HCT116 (cell line): Measurements from ENCODE around the gene FAAH2. TPM values are rescaled to one million over a fixed set of nuclear protein-coding genes. Genes with fewer than 3 reads are reported as not detected.

ENCODE experiments used
- ATAC-seq: fragments of 200-7000 bp; cut with Tn5 transposase; 2 replicates; pipeline ENCODE4 v1.9.1; 2020; ENCODE audit warnings: mild to moderate bottlenecking, moderate library complexity
- BruUV-seq: library from RNA; stranded (reverse); fragments of 400-500 nt; replicated peaks from 2 replicates; lab custom pipeline; 2021; lab: Mats Ljungman, UMichigan
- CTCF ChIA-PET: fragments of 300-600 bp; sonication (Branson Sonifier 250); formaldehyde crosslinking; loops from one replicate; lab custom pipeline; 2021; ENCODE audit warnings: antibody characterized with exemption; lab: Charles Lee
- POLR2A ChIA-PET: fragments of 300-600, 350-600 bp; sonication (Branson Sonifier 250); formaldehyde crosslinking; loops from one replicate; lab custom pipeline; 2021; ENCODE audit warnings: antibody characterized with exemption; lab: Charles Lee
- RAD21 ChIA-PET, 2 experiments: fragments of 300-600 bp; sonication (Branson Sonifier 250); formaldehyde crosslinking; loops; one replicate each; lab custom pipeline; 2023; ENCODE audit warnings: low total read pairs in 2 of 2; ENCODE audit not compliant: uncharacterized antibody in 2 of 2, unreplicated experiment in 2 of 2, low non-redundant PET in 1 of 2; lab: Charles Lee
- DNase-seq: peaks from one replicate; pipeline ENCODE4 v3.0.0-alpha.2; 2010; ENCODE audit warnings: low read depth, low spot score
- H2AFZ ChIP-seq: fragments of 200-600 bp; shearing (Covaris generic), sonication (generic); 2 replicates; pipeline ENCODE4 v1.6.1; 2017; ENCODE audit warnings: low read depth, mixed run types, mixed read lengths, antibody characterized with exemption, low read length; ENCODE audit not compliant: poor library complexity, severe bottlenecking
- H3K27ac ChIP-seq: 2 replicates; pipeline ENCODE4 v1.5.1; 2012; ENCODE audit warnings: low read depth, low read length
- H3K27me3 ChIP-seq: fragments of 200-600 bp; sonication (generic); 2 replicates; pipeline ENCODE4 v1.6.1; 2016; ENCODE audit warnings: mixed run types, low read length, mixed read lengths; ENCODE audit not compliant: insufficient read depth
- H3K36me3 ChIP-seq, 2 experiments: fragments of 200-500 bp in 1 of 2; fragments of 200-600 bp in 1 of 2; sonication (Bioruptor generic) in 1 of 2; sonication (generic) in 1 of 2; 2 replicates each; pipeline versions ENCODE4 v1.5.1 to v1.6.1; 2014 to 2016; ENCODE audit warnings: low read length in 2 of 2, inconsistent platforms in 1 of 2, mixed read lengths in 1 of 2, mixed run types in 1 of 2; ENCODE audit not compliant: insufficient read depth in 2 of 2, control insufficient read depth in 1 of 2
- H3K4me1 ChIP-seq, 2 experiments: fragments of 200-600 bp in 1 of 2; sonication (generic) in 1 of 2; 2 replicates each; pipeline versions ENCODE4 v1.5.1 to v1.6.1; 2012 to 2017; ENCODE audit warnings: low read length in 2 of 2, inconsistent platforms in 1 of 2, mild to moderate bottlenecking in 1 of 2, mixed read lengths in 1 of 2, mixed run types in 1 of 2, moderate library complexity in 1 of 2; ENCODE audit not compliant: insufficient read depth in 2 of 2, control insufficient read depth in 1 of 2
- H3K4me2 ChIP-seq: fragments of 200-600 bp; sonication (generic); 2 replicates; pipeline ENCODE4 v1.6.1; 2017; ENCODE audit warnings: mixed run types, low read length, mixed read lengths
- H3K4me3 ChIP-seq, 2 experiments: fragments of 200-600 bp in 1 of 2; sonication (generic) in 1 of 2; replicated peaks in 1 of 2; 2 replicates each; pipeline ENCODE4 v1.5.1; 2011 to 2016; ENCODE audit warnings: low read length in 2 of 2, control low read depth in 1 of 2, low read depth in 1 of 2, mild to moderate bottlenecking in 1 of 2, mixed read lengths in 1 of 2, mixed run types in 1 of 2
- H3K79me2 ChIP-seq: fragments of 200-600 bp; sonication (generic); 2 replicates; pipeline ENCODE4 v1.6.1; 2017; ENCODE audit warnings: mild to moderate bottlenecking, mixed run types, low read length, moderate library complexity, mixed read lengths; ENCODE audit not compliant: insufficient read depth
- H3K9ac ChIP-seq: fragments of 200-600 bp; sonication (generic); 2 replicates; pipeline ENCODE4 v1.6.1; 2016; ENCODE audit warnings: low read length, mixed read lengths
- H3K9me2 ChIP-seq: fragments of 200-600 bp; sonication (generic), shearing (Covaris generic); 2 replicates; pipeline ENCODE4 v1.6.1; 2017; ENCODE audit warnings: mixed run types, mild to moderate bottlenecking, moderate library complexity; ENCODE audit not compliant: insufficient read depth
- H3K9me3 ChIP-seq, 2 experiments: fragments of 200-500 bp in 1 of 2; fragments of 200-600 bp in 1 of 2; sonication (Bioruptor generic) in 1 of 2; sonication (generic) in 1 of 2; 2 replicates each; pipeline ENCODE4 v1.6.1; 2014 to 2017; ENCODE audit warnings: low read length in 2 of 2, mixed read lengths in 2 of 2, inconsistent platforms in 1 of 2, low read depth in 1 of 2, mild to moderate bottlenecking in 1 of 2, mixed run types in 1 of 2, moderate library complexity in 1 of 2; ENCODE audit not compliant: control insufficient read depth in 1 of 2, insufficient read depth in 1 of 2
- H4K20me1 ChIP-seq: fragments of 200-600 bp; sonication (generic), shearing (Covaris generic); 2 replicates; pipeline ENCODE4 v1.6.1; 2017; ENCODE audit warnings: mixed run types, mild to moderate bottlenecking, moderate library complexity; ENCODE audit not compliant: insufficient read depth
- CBX3 ChIP-seq: IDR thresholded peaks from 2 replicates; pipeline ENCODE4 v1.6.1; 2012; ENCODE audit warnings: low read depth
- CEBPB ChIP-seq: IDR thresholded peaks from 2 replicates; pipeline ENCODE4 v1.6.1; 2012; ENCODE audit warnings: low read depth
- ELF1 ChIP-seq: IDR thresholded peaks from 2 replicates; pipeline ENCODE4 v1.6.1; 2012; ENCODE audit warnings: low read depth, borderline replicate concordance
- EZH2phosphoT487 ChIP-seq: fragments of 200-600 bp; IDR thresholded peaks from 2 replicates; pipeline ENCODE4 v1.6.1; 2018; ENCODE audit warnings: antibody characterized with exemption, borderline replicate concordance
- SRF ChIP-seq: IDR thresholded peaks from 2 replicates; pipeline ENCODE4 v1.6.1; 2012; ENCODE audit warnings: low read depth
- ZNF274 ChIP-seq: fragments of 200-500 bp; sonication (Bioruptor generic); IDR thresholded peaks from 2 replicates; pipeline ENCODE4 v1.6.1; 2014; ENCODE audit warnings: mild to moderate bottlenecking, low read depth, low read length, inconsistent platforms
- intact Hi-C: fragments of 100-400 bp; cut with micrococcal nuclease; formaldehyde crosslinking; loops from 2 replicates; pipeline ENCODE4 v1.10.0; 2022
- total RNA-seq: library from RNA; stranded (reverse); gene quantifications from one replicate; pipeline ENCODE4 v1.2.1, GENCODE V29; 2021; ENCODE audit not compliant: unreplicated experiment
- TF ChIP-seq, protein P1 (sequence below), 3 experiments: fragments of 200-600 bp in 1 of 3; sonication (generic) in 1 of 3; IDR thresholded peaks in 2 of 3; conservative IDR thresholded peaks in 1 of 3; 2 replicates each; pipeline ENCODE4 v1.5.1; 2012 to 2017; ENCODE audit warnings: low read depth in 2 of 3, low read length in 2 of 3, antibody characterized with exemption in 1 of 3, borderline replicate concordance in 1 of 3, control low read depth in 1 of 3, mild to moderate bottlenecking in 1 of 3, mixed read lengths in 1 of 3, mixed run types in 1 of 3, moderate library complexity in 1 of 3; ENCODE audit not compliant: insufficient read depth in 1 of 3
- TF ChIP-seq, protein P2 (sequence below): IDR thresholded peaks from 2 replicates; pipeline ENCODE4 v1.6.1; 2012
- TF ChIP-seq, protein P3 (sequence below): IDR thresholded peaks from 2 replicates; pipeline ENCODE4 v1.6.1; 2012; ENCODE audit warnings: low read depth

FAAH2 gene
- total RNA-seq, 1 experiment from 2014 or later = 6.1 TPM

DNA sequence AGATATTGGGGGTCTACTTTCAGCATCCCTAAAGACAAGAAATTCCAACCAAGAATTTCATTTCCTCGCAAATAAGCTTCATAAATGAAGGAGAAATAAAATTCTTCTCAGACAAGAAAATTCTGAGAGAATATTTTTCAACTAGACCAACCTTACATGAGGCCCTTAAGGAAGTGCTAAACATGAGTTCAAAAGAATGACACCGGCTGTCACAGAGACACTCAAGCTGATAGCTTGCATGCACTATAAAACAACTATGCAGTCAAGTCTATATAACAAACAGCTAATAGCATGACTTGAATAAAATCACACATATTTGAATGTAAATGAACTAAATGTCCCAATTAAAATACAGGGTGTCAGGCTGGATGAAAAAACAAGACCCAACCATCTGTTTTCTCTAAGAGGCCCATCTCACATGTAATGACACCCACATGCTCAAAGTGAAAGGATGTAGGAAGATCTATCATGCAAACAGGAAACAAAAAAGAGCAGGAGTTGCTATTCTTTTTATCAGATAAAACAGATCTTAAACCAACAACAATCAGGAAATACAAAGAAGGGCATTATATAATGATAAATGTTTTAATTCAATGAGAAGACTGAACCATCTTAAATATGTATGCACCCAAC, 27.2 kb downstream of the FAAH2 start:
- H3K9me2 ChIP-seq = no peaks in the 10 kb centered on the region
- no peak overlapping the region for H2AFZ ChIP-seq
- H3K4me3 ChIP-seq = no peak overlapping the region
- H3K4me2 ChIP-seq = no peak overlapping the region
- no peak for ATAC-seq
- ChIA-PET POLR2A (no interaction called here), RAD21 (no interaction called here), CTCF (no interaction called here)
- H4K20me1 ChIP-seq = no peaks in the 10 kb centered on the region
- TF ChIP-seq, protein P1, sequence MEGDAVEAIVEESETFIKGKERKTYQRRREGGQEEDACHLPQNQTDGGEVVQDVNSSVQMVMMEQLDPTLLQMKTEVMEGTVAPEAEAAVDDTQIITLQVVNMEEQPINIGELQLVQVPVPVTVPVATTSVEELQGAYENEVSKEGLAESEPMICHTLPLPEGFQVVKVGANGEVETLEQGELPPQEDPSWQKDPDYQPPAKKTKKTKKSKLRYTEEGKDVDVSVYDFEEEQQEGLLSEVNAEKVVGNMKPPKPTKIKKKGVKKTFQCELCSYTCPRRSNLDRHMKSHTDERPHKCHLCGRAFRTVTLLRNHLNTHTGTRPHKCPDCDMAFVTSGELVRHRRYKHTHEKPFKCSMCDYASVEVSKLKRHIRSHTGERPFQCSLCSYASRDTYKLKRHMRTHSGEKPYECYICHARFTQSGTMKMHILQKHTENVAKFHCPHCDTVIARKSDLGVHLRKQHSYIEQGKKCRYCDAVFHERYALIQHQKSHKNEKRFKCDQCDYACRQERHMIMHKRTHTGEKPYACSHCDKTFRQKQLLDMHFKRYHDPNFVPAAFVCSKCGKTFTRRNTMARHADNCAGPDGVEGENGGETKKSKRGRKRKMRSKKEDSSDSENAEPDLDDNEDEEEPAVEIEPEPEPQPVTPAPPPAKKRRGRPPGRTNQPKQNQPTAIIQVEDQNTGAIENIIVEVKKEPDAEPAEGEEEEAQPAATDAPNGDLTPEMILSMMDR (IDR thresholded peaks at IDR 0.05 in 2 of 3, conservative IDR thresholded peaks at IDR 0.05 in 1 of 3; ENCODE audit: borderline replicate concordance in 1 of 3, insufficient read depth in 1 of 3, low read depth in 2 of 3, low read length in 2 of 3) = no peak
- TF ChIP-seq ZNF274 (no peak), CBX3 (no peak), ELF1 (no peak), EZH2phosphoT487 (no peak), CEBPB (no peak), SRF (no peak)
- TF ChIP-seq, protein P2, sequence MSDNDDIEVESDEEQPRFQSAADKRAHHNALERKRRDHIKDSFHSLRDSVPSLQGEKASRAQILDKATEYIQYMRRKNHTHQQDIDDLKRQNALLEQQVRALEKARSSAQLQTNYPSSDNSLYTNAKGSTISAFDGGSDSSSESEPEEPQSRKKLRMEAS = no peak
- TF ChIP-seq, protein P3, sequence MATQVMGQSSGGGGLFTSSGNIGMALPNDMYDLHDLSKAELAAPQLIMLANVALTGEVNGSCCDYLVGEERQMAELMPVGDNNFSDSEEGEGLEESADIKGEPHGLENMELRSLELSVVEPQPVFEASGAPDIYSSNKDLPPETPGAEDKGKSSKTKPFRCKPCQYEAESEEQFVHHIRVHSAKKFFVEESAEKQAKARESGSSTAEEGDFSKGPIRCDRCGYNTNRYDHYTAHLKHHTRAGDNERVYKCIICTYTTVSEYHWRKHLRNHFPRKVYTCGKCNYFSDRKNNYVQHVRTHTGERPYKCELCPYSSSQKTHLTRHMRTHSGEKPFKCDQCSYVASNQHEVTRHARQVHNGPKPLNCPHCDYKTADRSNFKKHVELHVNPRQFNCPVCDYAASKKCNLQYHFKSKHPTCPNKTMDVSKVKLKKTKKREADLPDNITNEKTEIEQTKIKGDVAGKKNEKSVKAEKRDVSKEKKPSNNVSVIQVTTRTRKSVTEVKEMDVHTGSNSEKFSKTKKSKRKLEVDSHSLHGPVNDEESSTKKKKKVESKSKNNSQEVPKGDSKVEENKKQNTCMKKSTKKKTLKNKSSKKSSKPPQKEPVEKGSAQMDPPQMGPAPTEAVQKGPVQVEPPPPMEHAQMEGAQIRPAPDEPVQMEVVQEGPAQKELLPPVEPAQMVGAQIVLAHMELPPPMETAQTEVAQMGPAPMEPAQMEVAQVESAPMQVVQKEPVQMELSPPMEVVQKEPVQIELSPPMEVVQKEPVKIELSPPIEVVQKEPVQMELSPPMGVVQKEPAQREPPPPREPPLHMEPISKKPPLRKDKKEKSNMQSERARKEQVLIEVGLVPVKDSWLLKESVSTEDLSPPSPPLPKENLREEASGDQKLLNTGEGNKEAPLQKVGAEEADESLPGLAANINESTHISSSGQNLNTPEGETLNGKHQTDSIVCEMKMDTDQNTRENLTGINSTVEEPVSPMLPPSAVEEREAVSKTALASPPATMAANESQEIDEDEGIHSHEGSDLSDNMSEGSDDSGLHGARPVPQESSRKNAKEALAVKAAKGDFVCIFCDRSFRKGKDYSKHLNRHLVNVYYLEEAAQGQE = no peak
- no TSS peak for BruUV-seq
- no peaks in the 10 kb centered on the region for H3K9me3 ChIP-seq
- H3K27ac ChIP-seq = no peak overlapping the region
- intact Hi-C loops = no loop called here
- H3K36me3 ChIP-seq = no peaks in the 10 kb centered on the region
- H3K4me1 ChIP-seq = no peaks in the 10 kb centered on the region
- H3K9ac ChIP-seq = no peak overlapping the region
- DNase-seq = no peak
- no peaks in the 10 kb centered on the region for H3K79me2 ChIP-seq
- H3K27me3 ChIP-seq = no peaks in the 10 kb centered on the region
